NCI-H1930 (cell line): ENCODE measurements around the gene PLEKHG4B.
"Not testable (repeated sequence)": the region's sequence is repeated elsewhere in the genome, so short reads cannot be mapped to it uniquely, and the experiment has no call there.

Experiments
- DNase-seq, 2 experiments: peaks; one replicate each; lab custom pipeline; 2025; lab: John Stamatoyannopoulos, UW

PLEKHG4B gene

DNA sequence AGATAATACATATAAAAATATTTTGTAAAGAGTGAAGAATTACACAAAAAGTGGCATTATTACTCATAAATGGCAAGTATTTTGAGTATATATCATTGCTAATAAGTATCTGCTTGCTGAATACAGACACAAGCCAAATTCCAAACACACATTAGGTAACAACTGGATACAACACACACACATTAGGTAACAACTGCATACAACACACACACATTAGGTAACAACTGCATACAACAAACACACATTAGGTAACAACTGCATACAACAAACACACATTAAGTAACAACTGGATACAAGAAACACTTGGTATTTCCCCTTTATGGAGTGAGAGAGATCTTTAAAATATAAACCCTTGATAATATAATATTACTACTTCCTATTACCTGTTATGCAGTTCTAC is 112.5 kb downstream of the PLEKHG4B start:
- no peak for DNase-seq

DNA sequence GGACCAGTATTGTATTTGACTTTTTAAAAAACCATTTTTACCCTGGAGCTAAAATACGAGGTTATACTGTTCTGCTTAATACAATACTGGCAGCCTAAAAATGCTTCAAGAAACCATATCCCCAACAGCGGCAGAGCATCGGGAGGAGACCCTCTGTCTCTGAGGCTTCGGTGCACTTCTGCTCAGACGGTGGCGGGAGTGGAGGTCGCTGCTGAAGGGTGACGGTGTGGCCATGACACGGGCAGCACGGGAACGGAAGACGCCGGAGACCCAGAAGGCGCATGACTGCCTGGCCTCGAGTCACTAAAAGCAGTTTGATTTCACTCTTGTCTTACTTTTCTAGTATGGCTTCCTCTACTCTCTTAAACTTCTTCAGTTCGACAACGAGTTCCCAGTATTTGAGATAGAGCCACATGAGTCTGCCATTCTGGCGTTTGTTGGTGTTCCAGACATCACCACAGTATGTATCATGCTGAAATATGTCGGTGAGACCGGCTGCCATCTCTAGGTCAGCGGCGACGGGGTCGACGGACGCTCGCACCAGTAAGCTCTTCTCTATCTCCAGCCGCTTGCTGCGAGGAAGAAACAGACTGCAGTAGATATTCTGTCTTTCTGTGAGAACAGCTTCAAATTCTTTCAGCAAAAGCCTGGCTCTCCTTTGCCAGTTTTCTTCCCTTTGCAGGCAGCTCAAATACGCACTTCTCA is 113.2 kb downstream of the PLEKHG4B start:
- DNase-seq, result no peak

DNA sequence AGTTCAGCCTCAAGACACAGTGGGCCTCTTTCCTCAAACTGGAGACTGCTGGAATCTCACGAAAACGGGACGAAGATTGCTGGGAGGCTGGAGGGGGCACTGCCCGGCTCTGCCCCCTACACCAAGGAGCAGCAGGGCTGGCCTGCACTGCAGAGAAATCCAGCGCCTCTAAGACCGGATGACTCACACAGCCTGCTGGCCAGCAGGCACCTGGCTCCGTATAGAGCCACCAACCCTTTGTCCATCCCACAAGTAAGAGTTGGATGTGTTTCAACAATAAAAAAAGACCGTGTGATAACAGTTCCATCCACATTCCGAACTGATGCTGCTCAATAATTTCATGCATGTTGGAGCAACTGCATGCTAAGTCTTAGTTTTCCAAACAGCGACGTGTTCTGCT is 114.4 kb downstream of the PLEKHG4B start:
- DNase-seq, result no peak

DNA sequence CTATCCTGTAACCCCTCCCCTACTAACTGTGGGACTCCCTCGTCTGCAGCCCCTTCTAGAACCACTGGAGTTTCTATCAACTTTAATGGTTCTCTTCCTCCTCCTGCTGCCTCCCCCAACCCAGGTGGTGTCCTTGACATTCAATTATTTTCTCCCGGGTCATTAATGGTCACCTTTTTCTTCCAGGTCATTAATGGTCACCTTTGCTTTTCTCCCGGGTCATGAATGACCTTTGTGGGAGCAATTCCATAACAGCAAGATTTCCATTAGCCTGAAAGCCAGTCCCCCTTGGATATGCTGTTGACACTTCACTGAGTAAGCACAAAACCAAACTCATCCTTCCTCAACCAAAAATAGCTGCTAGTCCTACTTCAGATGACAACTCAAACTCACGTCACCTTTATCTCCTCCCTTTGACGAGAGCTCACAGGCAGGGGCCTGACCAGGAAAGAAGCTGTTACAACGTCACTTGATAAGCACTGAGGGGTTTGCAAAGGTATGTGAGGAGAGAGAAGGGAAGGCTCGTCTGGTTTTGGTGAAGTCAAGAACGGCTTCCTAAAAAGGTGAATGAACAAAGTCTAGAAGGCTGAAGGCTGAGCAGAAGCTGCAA is 115.1 kb downstream of the PLEKHG4B start:
- DNase-seq, result no peak

DNA sequence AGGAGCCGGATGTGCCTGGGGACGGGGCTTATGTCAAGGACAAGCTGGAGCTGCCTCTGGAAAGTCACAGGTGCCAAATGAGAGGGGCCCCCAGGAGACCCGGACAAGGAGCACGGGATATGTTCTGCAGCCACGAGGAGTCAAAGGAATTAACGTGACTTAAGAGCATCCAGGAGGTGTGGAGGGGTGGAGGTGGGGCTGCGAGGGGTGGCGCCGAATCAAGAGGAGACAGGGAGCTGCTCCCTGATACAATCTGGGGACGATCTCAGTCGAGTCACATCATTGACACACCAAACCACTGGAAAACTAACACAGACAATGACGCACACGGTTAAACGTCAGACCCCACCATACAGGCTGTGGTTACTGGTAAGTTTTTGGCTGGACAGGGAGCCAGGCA is 115.6 kb downstream of the PLEKHG4B start:
- no peak for DNase-seq

DNA sequence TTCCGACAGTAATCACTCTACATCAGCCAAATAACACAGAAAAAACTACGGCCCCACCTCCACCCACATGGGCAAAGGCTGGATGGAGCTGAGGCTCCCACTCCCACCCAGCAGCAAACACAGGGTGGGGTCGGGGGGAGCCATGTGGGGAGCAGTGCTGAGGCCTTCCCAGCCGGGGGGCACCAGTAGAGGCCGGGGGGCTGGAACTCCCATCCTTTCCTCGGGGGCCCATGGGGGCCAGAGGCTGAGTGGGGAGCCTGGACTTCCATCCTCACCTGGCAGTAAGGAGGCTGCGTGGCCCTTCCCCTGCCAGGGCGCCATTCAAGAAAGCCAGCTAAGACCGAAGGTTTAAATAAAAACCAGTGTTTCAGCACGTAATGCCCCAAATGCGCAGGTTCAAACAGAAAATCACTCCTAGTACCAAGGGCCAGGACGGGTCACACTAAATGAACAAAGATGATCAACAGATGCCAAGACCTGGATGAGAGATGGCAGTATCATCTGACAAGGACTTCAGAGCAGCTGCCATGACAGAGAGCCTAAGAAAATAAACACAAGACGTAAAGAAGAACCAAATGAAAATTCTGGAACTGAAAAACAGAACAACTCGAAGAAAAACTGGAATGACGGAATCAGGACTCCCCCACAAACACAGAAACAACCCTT is 116.6 kb downstream of the PLEKHG4B start:
- DNase-seq, result no peak

DNA sequence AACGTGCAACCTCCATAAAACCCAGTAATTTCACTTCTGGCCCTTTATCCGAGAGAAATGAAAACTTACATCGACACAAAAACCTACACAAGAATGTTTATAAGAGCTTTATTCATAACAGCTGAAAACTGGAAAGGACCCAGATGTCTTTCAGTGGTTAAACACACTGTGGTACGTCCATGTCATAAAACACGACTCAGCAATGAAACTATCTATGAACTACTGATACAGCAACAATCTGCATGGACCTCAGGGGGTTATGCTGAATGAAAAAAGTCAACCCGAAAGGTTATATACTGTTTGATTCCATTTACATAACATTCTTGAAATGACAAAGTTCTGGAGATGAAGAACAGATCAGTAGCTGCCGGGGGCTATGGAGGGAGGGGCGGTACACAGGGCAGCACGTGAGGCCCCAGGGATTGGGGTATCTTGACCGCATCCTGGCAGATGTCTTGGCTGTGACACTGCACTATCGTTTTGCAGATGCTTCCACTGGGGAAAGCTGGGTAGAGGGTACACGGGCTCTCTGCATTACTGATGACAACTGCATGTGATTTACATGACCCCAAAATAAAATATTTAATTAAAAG is 121.9 kb downstream of the PLEKHG4B start:
- no peak for DNase-seq

DNA sequence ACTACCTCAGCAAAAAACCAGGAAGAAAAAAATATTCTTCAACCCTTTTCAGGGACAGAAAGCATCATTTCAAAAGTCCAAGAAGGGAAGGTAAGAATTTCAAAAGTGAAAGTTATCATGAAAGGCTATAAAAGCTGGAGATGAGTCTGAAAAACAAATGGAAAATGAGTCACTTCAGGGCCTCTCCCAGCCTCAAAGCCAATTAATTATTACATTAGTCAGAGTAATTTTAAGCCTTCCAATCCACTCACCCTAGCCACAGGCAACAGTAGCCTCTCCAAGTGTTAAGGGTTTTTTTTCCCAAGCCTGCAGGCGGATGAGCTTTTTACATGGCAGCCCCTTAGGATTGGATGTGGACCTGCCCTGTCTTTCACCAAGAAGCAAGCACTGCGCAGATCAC is 123.3 kb downstream of the PLEKHG4B start:
- DNase-seq, result not testable (repeated sequence)

DNA sequence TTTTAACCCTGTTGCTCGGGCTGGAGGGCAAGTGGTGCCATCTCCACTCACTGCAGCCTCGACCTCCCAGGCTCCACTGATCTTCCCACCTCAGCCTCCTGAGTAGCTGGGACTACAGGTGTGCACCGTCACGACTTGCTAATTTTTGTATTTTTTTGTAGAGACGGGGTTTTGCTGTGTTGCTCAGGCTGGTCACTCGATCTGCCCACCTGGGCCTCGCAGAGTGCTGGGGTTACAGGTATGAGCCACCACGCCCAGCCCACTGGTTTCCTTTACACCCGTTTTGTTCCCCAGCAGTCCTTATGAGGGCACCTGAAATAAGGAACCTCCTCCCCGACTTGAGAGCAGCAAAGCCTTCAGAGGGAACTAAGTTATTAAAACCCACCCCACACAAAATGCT is 124.1 kb downstream of the PLEKHG4B start:
- not testable (repeated sequence) for DNase-seq

DNA sequence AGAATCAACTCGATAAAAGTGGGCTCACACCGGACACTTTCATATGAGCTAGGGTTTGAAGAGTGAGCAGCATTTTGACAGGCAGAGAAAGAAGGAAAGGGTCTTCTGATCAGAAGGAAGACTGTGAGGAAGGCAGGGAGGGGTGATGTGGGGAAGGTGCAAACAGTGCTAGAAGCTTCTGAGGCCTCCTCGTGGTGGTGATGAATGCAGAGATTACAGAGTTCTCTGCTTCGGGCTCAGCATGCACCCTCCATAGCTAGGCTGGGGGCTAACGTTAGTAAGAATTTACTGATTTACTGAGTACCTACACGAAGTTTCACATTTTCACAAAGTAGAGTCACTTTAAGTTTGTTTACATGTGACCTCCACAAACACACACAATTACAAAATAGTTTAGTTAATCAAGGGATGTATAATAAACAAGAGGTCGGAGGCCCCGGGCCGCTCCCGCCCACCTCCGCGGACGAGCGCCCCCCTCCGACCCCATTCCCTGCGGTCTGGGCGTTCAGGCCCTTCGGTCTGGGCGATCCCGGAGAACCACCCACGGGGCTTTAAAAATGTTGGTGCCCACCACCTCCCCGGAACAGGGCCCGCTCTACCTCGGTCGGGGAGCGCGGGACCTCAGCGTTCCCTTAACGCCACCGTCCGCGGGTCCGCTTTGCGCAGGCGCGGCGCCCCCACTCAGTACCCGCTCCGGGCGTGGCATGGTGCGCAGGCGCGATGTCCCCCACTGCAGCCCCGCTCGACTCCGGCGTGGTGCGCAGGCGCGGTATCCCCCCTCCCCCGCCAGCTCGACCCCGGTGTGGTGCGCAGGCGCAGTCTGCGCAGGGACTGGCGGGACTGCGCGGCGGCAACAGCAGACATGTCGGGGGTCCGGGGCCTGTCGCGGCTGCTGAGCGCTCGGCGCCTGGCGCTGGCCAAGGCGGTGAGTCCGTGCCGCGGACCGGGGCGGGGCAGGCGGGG is 125.8 kb downstream of the PLEKHG4B start, which contains the start of the genes CCDC127 and SDHA:
Gene CCDC127, minus strand, starts transcription at position 660 of the 963 bp plus-strand sequence. CDS start 1,304 bp downstream, outside the sequence.
Gene SDHA, plus strand, starts transcription at position 827 of the 963 bp plus-strand sequence. Its CDS starts 36 bp downstream, at position 863.
- DNase-seq, result peak; percentile 99 to 100

DNA sequence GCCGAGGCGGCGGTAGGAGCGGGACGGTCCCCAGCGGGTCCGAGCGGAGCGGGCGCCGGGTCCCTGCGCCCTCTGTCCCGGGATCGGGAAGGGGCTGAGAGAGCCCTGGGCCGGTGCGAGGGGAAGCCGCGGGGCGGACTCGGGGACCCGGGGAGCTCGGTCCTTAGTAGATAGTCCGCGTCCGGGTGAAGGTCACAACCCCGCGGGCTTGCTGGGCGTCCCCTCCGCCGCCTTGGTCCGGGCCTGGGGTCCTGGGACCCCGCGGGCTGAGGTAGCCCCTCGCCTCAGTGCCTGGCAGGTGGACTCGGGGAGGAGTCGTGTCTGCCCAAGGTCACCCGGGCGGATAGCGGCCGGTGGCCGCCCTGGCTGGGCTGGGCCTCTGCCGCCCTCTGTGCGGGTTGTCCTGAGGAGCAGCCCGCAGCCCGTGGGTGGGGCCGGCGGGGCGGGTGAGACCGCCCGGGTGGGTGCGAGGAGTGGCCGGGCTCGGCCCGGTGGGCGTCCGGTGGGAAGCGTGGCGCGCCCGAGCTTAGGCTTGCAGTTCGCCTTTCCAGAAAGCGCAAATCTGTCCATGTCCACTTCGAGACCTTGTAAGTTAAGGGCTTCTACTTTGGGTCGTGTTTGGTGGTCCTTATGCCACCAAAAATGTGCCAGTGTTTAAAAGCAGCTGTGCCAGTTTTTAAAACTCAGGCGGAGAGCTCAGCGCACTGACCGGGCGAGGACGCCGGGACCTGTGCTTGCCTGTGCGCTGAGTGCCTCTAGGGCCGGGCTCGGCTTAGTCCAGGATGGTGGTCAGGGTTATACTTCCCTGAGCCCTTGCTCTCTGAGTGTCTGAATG is 126.7 kb downstream of the PLEKHG4B start:
- peak; percentile 30 to 60 for DNase-seq

DNA sequence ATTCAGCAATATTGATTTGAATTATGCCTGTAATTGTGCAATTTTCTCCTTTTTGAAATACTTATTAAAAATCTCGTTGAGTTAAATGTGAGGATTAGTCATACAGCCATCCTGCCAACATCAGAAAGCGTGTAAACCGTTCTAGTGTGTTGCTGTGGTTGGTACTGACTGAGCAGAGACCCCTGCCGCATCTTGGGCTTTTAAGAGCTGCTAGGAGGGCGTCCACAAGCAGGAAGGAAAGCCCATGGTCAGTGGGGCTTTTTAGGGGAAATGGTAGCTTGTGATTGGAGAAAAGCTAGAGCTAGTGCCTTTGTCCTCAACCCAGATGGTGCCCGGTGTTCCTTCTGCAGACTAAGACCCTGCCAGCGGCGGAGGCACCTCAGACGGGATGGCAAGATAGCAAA is 127.5 kb downstream of the PLEKHG4B start:
- DNase-seq, result no peak

DNA sequence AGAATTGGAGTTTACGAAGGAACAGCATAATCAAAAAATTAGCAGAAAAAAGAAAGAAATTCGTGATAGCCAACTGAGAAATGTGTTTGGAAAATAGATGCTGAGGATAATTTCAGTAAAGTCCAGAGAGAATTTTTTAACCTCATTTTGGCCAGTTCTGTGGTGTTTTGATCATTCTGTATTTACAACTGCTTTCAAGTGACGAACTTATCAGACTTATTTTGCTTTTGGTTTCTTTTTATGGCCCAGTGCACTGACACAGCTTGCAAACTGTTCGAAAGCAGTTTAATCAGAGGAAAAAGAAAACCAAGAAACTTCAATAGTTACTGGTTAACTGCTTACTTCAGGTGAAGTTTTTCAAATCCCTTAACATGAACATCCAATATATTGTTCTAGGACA is 128.0 kb downstream of the PLEKHG4B start:
- DNase-seq, result no peak

DNA sequence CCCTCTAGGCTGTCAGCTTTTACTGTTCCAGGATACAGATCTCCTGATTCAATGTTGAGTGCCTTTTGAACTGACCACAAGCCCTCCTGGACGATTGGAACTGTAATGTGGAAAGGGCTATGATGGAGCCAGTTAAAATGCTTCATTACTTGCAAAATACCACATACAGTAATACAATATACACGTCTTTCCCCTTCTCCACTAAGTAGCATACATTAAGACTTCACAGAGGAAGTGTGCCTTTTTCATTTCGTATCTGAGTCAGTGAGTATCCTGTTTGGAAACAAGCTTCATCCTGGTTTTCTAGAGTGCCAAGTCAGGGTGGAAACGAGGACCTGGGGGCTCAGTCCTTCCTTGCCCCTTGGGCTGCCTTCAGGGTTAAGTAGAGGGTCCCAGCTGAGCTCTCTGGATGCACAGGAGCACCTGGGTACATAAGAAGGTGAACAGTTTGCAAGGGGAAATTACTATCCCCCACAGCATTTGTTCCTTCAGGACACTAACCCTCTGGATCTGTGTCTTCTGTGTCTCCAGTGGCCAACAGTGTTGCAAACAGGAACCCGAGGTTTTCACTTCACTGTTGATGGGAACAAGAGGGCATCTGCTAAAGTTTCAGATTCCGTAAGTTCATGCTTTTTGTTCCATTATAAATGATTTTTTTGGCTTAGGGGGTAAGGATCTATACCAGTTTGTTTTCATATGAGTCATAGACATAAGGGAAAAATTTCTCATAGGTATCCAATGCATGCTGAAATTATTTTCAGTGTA is 131.2 kb downstream of the PLEKHG4B start:
- not testable (repeated sequence) for DNase-seq

DNA sequence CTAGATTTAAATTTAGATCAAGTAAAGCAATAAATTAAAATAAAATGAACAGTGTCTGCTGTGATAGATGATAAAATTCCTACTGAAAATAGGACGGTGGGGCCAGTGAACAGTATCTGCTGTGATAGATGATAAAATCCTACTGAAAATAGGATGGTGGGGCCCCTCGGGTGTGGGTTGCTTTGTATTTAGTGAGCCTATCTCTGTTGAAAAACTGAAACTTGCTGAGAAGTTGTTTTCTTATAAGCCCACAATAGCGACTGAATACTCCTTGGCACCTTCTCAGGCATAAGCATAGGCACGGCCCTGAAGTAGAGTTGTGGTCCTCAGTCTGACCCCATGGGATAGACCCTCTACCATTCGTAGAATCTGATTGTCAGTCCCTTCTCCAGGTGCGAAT is 131.8 kb downstream of the PLEKHG4B start:
- DNase-seq, result no peak

DNA sequence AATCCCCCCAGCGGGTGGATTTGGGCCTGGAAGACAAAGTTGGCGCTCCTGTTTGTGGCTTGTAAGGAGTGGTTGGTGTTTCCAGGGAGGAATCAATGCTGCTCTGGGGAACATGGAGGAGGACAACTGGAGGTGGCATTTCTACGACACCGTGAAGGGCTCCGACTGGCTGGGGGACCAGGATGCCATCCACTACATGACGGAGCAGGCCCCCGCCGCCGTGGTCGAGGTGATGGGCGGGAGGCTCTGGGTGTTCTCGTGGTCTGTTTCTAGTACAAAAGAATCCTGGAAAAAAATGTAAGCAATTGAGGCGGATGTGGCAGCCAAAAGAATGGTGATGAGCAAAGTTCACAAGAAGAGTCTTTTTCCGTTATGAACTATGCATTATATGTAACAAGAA is 133.4 kb downstream of the PLEKHG4B start:
- no peak for DNase-seq

DNA sequence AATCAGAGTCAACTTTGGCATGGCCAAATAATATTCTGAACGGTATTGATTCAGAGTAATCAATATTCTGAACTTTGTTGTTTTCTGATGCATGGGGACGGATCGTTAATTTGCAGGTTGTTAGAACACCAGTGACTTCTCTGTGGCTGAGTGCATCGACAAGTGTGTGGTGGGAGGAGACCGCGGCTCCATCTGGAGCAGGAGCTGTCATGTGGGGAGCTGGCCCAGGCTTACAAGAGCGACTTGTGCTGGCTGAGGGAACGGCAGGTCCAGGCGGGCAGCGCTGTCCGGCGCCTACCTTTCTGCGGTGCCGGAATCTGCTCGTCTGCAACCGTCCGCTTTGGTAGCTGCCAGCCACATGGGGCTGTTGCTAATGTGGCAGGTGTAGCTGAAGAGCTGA is 135.4 kb downstream of the PLEKHG4B start:
- not testable (repeated sequence) for DNase-seq

DNA sequence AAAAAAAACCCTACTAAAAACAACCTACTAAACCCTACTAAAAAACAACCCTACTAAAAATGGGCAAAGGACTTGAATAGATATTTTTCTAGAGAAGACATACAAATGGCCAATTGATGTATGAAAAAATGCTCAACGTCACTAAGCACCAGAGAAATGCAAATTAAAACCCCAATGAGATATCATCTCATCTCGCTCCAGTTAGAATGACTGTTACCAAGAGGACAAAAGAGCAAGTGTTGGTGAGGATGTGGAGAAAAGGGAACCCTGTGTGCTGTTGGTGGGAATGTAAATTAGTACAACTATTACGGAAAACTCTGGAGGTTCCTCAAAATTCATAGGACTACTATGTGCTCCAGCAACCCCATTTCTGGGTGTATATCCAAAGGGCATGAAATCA is 136.9 kb downstream of the PLEKHG4B start:
- no peak for DNase-seq

DNA sequence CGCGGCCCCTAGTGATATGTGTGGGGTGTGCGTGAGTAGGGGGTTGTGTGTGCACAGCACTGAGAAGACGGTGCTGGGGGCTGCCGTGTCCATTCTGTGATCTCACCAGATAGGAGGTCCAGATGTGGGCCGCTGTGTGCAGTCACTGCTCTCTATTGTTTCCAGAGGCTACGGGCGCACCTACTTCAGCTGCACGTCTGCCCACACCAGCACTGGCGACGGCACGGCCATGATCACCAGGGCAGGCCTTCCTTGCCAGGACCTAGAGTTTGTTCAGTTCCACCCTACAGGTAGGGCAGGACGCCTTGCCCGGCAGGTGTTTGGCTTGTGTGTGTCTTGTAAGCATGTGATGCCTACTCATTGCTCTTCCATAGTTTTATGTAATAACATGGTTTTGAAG is 138.7 kb downstream of the PLEKHG4B start:
- no peak for DNase-seq

DNA sequence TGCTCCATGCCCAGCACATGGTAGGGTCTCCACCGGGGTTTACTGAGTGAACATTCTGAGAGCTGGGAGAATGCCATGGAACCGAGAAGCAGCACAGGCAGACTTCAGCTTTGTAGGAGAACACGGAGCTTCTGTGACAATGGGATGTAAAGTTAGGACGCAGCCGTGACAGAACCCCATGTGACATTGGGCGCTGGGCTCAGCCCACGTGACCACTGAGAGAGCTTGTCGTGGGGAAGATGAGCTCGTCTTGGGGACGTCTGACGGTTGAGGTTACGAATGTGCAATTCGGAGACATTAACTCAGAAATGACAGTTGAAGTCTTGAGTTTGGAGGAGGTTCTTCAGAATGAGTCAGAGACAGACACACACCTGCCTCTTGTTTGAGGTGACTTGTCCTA is 139.7 kb downstream of the PLEKHG4B start:
- DNase-seq, result no peak
